Stimulated activated CD8-positive, alpha-beta memory T cell treated with anti-CD3 and anti-CD28 coated beads, Interleukin-4, amount 100 ng/mL, for 24 hours (primary cell): ENCODE results near the gene MYRF.

Source experiments
- DNase-seq: peaks from one replicate; pipeline ENCODE4 v3.0.0-alpha.2; 2020; ENCODE audit warnings: low read depth

The MYRF gene

DNA sequence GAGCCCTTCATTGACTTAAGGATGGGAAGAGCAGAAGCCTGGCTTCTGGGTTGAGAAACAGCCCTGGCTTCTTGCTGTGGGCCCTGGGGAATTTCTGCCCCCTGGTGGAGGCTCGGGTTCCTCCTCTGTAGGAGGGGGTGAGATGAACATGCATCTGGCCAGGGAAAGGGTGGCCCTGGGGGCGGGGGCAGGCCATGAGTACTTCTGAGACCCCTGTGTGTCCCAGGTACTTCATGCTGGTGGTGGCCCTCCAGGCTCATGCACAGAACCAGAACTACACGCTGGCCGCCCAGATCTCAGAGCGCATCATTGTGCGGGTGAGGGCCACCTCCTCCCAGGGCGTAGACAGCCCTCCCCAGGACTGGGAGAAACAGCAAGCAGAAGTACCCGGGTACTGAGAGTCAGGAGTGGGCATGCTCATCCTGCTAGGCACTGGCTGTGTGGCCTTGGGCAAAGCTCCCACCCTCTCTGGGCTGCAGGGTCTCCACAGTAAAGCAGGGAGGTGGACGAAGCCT lies 24.2 kb downstream of the MYRF start:
- DNase-seq: peak; percentile 54

DNA sequence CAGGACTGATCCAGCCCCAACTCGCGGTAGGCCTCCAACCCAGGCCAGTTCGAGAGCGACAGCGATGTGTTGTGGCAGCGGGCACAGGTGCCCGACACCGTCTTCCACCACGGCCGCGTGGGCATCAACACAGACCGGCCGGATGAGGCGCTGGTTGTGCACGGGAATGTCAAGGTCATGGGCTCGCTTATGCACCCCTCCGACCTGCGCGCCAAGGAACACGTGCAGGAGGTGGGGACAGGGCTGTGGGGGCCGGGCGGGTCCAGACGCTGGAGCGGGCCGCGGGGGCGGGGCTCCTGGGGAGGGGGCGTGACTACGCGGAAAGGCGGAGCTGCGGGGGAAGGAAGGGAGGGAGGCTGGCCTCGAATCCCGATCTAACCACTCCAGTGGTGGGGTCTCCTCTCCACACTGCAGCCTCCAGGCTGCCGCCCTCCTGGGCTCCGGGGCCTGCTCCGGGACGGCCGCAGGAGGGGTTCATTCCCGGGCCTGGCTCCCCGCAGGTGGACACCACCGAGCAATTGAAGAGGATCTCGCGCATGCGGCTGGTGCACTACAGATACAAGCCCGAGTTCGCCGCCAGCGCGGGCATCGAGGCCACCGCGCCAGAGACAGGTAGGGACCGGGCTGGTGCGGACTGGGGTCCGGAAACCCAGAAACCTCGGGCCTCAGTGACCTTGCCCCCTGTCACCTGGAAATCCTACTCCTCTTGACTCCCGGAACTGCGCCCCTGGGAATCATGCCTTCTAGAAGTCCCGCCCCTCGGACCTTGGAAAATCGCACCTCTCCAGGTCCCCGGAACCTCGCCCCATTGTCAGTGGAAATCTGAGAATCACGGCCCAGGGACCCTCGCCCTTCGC lies 25.0 kb downstream of the MYRF start:
- DNase-seq: peak; percentile 54

DNA sequence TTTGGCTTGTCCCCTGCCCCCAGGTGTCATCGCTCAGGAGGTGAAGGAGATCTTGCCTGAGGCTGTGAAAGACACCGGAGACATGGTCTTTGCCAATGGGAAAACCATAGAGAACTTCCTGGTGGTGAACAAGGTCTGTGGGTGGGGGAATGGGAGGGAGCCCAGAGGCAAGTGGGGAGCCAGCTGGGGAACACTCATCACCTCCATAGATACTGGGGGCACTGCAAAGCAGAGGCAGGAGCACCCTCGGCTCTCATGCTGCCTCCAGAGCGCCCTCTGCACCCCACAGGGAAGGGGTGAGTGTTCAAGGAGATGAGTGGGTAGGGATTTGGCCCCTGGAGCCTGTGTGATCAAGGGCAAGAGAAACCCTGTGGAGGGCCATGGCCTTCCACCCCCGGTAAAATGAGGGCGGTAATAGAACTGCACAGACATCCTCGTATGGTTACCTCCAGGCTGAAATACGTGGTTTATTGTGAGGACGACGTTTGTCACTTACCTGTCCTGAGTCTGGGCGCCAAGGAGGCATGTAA lies 26.0 kb downstream of the MYRF start:
- DNase-seq: no peak

DNA sequence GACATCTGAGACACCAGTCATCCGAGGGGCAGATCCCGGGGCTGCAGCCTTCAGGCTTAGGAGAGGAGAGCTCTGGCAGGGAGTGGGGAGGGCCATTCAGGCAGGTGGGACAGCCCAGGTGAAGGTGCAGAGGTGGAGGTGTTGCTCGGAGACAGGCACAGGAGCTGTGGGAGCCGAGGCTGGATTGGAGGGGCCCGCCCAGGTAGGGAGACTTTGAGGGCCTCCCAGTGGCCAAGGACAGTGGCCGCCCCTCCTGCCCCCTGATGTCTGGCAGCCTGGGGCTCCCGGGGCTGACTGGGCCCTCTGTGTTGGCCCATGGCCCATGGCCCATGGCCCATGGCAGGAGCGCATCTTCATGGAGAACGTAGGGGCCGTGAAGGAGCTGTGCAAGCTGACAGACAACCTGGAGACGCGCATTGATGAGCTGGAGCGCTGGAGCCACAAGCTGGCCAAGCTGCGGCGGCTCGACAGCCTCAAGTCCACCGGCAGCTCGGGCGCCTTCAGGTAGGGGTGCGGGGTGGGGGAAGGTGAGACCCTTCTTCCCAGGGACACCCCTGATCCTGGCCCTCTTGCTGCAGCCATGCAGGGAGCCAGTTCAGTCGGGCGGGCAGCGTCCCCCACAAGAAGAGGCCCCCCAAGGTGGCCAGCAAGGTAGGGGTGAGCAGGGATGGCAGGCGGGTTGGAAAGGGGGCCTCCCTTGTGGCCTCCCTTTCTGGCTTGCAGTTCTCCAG lies 26.6 kb downstream of the MYRF start:
- no peak for DNase-seq

DNA sequence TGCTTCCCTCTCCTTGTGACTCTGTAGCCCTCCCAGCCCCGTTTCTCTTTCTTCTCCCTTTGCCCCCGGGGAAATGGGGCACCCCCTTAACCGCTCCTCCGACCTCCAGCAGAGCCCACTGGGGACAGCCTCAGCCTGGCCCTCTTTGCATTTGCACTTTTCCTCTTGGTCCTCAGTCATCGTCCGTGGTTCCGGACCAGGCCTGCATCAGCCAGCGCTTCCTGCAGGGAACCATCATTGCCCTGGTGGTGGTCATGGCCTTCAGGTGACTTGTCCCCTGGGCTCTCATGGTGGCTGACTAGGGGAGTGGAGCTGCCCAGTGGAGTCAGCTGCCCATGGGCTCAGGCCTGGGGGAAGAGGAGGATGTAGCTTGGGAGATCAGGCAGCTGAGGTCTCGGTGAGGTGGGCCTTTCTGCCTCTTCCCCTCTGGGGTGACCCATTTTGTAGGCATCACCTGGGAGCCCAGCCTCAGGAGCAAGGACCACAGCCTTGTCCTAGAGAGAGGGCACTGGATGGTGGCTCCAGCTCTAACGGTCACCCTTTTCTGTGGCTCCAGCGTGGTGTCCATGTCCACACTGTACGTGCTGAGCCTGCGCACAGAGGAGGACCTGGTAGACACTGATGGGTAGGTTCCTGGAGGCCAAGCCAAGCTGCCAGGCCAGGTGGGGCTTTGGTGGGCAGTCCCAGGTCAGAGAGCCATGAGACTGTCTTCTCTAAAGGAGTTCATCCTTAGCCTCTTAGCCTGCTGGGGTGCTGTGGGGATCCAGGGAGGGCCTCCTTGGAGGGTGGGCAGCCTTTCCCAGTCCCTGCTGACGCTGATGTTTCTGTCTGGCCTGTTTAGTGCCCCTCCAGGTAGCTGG lies 27.5 kb downstream of the MYRF start:
- DNase-seq: no peak

DNA sequence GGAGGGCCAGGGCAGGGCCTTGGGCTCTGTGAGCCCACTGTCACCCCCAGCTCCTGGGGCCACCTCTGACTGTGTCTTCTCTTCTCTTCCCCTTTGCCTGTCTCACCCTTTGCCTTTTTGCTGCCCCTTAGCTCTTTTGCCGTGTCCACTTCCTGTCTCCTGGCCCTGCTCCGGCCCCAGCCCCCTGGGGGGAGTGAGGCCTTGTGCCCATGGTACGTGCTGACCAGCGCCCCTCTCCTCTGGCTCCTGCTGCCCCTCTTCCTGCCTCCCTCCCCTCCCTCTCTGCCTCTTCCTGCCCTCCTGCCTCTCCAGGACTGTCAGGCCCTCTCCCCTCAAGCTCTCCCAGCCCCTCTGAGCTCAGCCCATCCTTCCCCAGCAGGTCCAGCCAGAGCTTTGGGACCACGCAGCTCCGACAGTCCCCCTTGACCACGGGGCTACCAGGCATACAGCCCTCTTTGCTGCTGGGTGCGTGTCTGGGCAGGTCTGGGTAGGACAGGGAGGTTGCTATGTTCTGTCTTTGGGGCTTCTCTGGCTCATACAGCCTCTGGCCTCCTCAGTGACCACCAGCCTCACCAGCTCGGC lies 28.2 kb downstream of the MYRF start:
- DNase-seq: no peak

DNA sequence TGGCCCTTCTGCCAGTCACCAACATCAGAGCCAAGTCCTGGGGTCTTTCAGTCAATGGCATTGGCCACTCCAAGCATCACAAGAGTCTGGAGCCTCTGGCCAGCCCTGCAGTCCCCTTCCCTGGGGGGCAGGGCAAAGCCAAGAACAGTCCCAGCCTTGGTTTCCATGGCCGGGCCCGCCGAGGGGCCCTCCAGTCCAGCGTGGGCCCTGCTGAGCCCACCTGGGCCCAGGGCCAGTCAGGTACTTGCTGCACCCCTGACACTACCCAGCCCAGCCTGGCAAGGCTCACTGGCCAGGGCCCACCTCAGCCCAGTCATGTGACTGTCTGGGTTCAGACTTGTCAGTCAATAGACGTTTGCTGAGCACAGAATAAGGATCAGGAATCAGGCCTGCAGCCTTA lies 29.1 kb downstream of the MYRF start:
- no peak for DNase-seq

DNA sequence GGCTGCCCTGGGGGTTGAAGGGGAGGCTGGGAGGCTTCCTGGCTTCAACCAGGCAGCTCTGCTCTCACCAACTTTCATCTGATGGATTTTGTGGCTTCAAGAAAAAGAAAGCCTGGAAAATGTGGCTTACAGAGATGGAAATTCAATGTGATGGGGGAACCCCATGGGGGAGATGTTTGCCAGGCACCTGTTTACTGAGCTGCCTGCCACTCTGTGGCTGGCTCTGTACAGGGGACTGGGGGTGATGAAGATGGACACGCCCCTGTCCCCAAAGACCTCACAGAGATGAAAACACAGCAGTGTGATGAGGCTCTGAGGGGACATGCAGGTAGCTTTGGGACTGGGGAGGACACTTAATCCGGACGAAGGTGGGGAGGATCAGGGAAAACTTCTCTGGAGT lies 29.9 kb downstream of the MYRF start:
- no peak for DNase-seq

DNA sequence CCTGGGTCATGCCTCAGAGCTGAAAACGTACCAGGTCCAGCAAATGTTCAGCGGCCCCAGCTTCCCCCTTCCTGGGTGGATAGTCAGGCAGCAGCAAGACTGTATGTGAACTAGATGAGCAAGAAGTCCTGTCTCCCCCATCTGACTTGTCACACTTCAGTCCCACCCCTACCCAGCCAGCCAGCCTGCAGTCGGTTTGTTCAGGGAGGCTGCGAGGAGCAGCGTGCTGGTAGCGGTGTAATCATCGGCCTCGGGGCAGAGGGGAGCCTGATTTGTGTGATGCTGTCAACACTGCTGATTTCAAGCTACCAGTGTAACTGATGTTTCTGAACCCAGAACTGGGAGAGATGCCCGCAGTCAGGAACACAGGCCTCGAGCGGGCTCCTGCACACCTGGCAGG lies 30.4 kb downstream of the MYRF start:
- no peak for DNase-seq

DNA sequence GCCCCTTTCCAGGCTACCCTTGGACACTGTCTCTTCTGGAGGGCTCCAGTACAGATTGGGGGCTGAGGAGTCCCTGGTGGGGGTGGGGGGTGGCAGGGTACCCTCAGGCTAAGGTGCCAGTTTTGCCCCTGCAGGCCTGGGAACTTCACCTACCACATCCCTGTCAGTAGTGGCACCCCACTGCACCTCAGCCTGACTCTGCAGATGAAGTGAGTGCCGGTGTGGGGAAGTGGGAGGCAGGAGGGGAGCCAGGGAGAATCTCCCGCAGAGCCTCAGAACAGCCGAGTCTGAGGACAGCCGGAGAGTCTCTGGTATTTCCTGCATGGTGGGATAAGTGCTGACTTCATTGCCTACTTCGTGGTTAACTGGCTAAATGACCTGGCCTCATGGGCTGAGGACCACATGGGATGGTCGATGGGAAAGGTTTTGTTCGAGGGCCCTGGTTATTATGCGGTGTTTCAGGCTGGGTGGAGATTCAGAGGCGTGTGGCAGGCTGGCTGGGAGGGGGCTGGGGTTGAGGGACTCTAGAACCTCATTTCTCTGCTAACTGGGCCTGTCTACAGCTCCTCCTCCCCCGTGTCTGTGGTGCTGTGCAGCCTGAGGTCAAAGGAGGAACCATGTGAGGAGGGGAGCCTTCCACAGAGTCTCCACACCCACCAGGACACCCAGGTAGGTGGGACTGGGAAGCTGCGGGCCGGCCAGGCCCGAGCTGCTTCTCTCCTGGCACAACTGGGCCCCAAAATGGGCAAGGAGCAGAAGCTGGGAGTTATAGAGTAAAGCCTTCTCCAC lies 31.5 kb downstream of the MYRF start:
- DNase-seq: no peak

DNA sequence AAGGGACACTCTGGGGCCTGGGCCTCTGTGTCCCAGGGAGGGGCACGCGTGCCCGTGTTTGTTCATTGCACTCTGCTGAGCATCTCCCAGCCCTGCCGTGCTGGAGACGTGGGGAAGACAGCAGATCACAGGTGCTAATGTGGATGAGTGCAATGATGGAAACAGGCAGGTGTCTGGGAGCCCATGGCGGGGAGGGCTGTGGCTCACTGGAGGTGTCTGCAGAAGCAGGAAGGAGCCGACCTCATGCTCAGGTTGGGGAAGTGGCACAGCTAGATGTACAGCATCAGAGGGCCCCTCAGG lies 32.0 kb downstream of the MYRF start:
- DNase-seq: no peak

DNA sequence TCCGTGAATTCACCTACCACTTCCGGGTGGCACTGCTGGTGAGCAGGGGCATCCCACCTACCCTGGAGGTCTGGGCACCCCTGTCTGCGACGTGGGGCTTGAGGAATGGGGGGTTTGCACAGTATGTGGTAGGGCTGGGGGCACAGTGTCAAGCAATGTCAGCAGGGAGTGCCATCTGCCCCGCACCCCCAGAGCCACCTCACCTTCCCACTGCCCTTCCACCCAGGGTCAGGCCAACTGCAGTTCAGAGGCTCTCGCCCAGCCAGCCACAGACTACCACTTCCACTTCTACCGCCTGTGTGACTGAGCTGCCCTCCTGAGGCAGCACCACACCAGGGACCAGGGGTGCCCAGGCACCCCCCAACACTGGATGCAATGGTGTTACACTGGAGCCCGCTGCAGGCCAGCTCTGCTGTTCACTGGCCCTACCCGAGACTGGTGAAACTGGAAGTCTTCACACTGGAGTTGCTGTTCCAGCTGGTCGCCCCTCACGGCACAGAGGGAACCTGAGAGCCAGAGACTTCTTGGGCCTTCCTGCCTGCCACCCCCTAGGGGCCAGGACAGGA lies 33.5 kb downstream of the MYRF start:
- no peak for DNase-seq

DNA sequence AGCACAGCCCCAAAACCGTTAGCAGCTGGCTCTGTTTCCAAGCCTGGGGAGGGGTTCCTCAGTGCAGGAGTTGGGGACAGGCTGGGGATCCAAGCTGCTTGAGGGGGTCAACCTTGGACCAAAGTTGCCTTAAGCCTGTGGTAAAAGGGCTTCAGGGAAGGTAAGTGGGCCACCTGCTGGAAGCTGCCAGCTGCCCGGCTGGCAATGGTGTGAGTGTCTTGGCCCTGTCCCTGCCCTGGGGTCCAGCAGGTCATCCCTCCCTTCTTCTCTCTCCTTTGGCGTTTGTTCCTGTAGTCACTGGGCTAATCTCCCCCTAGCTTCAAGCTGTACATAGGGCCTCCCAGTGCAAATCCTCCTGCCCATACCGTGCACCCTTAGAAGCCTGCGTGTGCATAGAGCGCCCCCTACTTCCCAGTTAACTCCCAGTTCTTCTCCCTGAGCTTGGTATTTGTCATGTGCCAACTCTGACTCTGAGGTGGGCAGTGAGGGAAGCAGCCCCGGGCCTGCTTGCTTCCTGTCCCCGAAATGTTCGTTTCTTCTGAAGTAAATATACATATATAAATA lies 35.6 kb downstream of the MYRF start:
- DNase-seq: no peak

DNA sequence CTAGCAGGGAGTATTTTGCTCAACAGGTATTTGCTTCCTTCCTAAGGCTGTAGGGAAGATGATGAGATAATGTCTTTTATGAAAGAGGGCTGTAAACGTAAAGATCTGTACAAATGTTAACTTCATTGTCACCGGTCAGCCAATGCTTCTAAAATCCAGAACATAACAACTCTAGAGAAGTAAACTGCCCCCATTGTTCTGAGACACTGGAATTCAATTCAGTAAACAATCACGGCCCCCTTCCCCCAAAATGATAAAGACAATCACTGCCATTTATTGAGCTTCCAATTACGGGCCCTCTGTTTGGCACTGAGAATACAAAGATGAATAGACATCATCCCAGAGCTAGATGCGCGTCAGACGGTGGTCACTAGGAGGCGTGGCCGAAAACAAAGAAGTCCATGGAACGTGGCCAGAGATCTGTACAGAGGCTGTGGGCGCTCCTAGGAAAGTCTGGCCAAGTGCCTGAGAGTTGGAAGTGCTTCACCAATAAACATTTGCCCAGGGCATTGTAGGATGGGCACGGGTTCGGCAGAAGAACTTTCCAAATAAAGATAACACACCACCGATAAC lies 39.4 kb downstream of the MYRF start:
- no peak for DNase-seq

DNA sequence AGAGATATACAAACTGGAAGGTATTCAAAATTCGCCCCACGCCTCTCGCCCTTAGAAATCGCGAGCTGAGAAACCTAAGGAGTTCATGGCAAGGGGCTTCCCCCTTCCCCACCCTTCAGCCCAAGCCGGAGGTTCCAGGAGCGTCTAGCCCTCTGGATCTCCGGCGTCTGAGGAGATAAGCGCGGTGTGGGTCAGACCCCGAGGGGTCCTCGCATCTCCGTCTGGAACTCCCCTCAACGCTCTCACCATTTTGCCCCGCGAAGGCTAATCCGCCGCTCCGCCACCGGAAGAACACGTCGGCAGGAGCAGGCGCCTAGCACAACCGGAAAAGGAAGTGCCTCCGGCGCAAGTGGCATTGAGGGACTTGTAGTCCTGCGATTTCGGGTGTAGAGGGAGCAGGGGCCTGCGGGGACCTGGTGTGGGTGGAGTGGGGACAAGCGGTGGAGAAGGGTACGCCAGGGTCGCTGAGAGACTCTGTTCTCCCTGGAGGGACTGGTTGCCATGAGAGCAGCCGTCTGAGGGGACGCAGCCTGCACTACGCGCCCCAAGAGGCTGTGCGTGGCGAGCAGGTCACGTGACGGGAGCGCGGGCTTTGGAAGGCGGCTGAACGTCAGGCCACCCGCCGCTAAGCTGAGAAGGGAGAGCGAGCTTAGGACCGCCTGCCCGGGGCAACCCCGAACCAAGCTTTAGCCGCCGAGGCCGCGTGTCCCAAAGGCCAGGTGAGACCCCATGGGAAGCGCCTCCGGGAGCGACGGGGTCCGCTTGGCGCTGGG lies 40.1 kb downstream of the MYRF start, which contains the start of the genes FEN1 and TMEM258:
TSS of gene FEN1 (plus strand) at position 602 of the 773 bp plus-strand sequence. CDS start 2,451 bp downstream, outside the sequence.
TSS of gene TMEM258 (minus strand) at position 290 of the 773 bp plus-strand sequence. CDS start at position 249, 41 bp downstream.
- peak; percentile 81 for DNase-seq

DNA sequence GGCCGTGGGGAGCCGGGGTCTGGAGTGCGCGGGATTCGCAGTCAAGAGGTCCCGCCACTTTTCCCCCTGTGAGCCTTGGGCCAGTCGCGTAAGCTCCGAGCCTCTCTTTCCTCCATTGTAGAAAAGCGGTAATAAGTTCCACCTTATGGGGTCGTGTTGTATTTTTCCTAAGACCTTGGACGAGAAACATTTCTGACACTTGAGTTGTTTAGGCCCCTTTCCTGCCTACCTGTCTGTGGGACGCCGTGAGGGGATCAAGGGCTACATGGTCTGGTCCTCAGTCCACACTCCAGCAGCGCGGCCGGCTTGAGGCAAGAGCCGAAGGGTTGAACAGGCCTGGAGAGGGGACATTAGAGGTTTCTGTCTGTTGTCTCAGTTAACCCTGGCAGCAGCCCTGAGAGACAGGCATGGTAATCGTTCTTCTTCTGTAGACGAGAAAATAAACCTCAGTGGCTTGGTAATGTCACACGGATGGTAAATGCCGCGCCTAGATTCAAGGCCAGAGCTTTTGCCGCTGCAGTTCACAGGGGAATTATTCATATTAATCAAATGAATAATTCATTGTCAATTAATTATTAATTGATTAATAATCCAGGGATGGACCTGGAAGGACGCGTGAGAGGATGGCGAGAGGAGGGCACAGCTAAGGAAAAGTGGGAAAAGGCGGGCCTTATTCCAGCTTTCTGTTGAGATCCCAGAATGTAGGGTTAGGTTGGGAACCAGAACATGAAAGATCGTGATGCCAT lies 40.8 kb downstream of the MYRF start:
- no peak for DNase-seq

DNA sequence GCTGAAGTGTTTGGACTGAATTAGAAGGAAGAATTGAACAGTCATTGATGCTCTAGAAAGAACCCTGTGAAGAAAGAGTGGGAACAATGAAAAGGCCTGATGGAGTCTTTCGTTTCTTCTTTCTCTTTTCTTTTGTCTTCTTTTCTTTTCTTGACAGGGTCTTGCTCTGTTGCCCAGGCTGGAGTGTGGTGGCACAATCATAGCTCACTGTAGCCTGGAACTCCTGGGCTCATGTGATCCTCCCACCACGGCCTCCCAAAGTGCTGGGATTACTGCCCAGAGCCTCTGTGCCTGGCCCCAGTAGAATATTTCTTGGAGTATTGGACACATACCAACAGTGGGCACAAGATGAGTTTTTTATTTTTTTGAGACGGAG lies 41.4 kb downstream of the MYRF start:
- no peak for DNase-seq

DNA sequence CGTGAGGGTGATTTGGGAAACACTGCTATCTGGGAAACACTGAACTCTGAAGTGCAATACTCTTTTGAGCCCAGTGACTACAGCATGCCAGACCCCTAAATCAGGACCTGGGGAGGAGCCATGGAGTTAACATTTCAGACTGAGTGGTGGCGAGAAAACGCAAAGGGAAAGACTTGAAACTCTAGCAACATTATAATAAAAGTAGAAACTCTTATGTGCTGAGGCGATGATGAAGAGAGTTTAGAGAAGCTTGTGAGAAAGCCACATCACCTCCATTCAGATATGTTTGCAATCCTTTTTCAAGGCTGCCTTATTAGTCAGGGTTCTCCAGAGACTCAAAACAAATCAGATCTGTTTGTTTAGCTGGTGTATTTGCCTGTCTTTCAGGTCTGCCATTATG lies 42.1 kb downstream of the MYRF start:
- no peak for DNase-seq
